Endothelial cell of umbilical vein (primary cell): ENCODE results near the gene ADM2. TPM values are rescaled to one million over a fixed set of nuclear protein-coding genes. Genes with fewer than 3 reads are reported as not detected.

Source experiments
- BruUV-seq: library from RNA; stranded (reverse); fragments of 400-500 nt; replicated peaks from 2 replicates; lab custom pipeline; 2021; lab: Mats Ljungman, UMichigan
- CTCF ChIA-PET: fragments of 300-600, 350-600 bp; sonication (Branson Sonifier 250); formaldehyde crosslinking; loops from one replicate; lab custom pipeline; 2021; ENCODE audit warnings: antibody characterized with exemption, inconsistent platforms; lab: Charles Lee
- POLR2A ChIA-PET: fragments of 300-600, 350-600 bp; sonication (Branson Sonifier 250); formaldehyde crosslinking; loops from one replicate; lab custom pipeline; 2021; ENCODE audit warnings: antibody characterized with exemption, inconsistent platforms; lab: Charles Lee
- DNase-seq: peaks from one replicate; pipeline ENCODE4 v3.0.0-alpha.2; 2011; ENCODE audit warnings: low read depth, low spot score
- FAIRE-seq: peaks from 2 replicates; lab custom pipeline; 2011; peaks lifted over from hg19 to GRCh38; lab: Jason Lieb, UNC
- H2AFZ ChIP-seq: 2 replicates; pipeline ENCODE4 v1.6.0; 2012; ENCODE audit warnings: low read depth, low read length, control low read depth, inconsistent platforms
- H3K27ac ChIP-seq: 2 replicates; pipeline ENCODE4 v1.5.1; 2011; ENCODE audit warnings: low read depth, mild to moderate bottlenecking, control low read depth, low read length, moderate library complexity; ENCODE audit not compliant: insufficient read depth
- H3K27me3 ChIP-seq, 2 experiments: 2 replicates each; pipeline versions ENCODE4 v1.6.0 to v1.6.1; 2011; ENCODE audit warnings: low read length in 2 of 2, mixed read lengths in 1 of 2; ENCODE audit not compliant: control insufficient read depth in 2 of 2, insufficient read depth in 2 of 2
- H3K36me3 ChIP-seq, 2 experiments: 2 replicates in 1 of 2; 3 replicates in 1 of 2; pipeline ENCODE4 v1.5.1; 2011; ENCODE audit warnings: low read length in 2 of 2, mild to moderate bottlenecking in 1 of 2, moderate library complexity in 1 of 2; ENCODE audit not compliant: control insufficient read depth in 2 of 2, insufficient read depth in 2 of 2; ENCODE audit errors: extremely low read depth in 1 of 2
- H3K4me1 ChIP-seq: 3 replicates; pipeline ENCODE4 v1.5.1; 2011; ENCODE audit warnings: mild to moderate bottlenecking, low read length; ENCODE audit not compliant: control insufficient read depth, insufficient read depth; ENCODE audit errors: extremely low read depth
- H3K4me2 ChIP-seq: 2 replicates; pipeline ENCODE4 v1.6.1; 2011; ENCODE audit warnings: low read length, control low read depth, mixed read lengths; ENCODE audit not compliant: insufficient read depth
- H3K4me3 ChIP-seq, 3 experiments: fragments of 200-600 bp in 1 of 3; sonication (generic), shearing (Covaris generic) in 1 of 3; replicated peaks in 1 of 3; 2 replicates each; pipeline ENCODE4 v1.5.1; 2011 to 2016; ENCODE audit warnings: control low read depth in 3 of 3, low read length in 3 of 3, mild to moderate bottlenecking in 2 of 3, inconsistent platforms in 1 of 3, low read depth in 1 of 3, moderate library complexity in 1 of 3; ENCODE audit not compliant: insufficient read depth in 1 of 3
- H3K79me2 ChIP-seq: 2 replicates; pipeline ENCODE4 v1.6.0; 2012; ENCODE audit warnings: low read length, inconsistent platforms; ENCODE audit not compliant: control insufficient read depth, insufficient read depth
- H3K9ac ChIP-seq: replicated peaks from 2 replicates; pipeline ENCODE3; 2011; ENCODE audit warnings: low read length, control low read depth; ENCODE audit not compliant: insufficient read depth; ENCODE audit errors: extremely low read depth
- H3K9me1 ChIP-seq: replicated peaks from 3 replicates; pipeline ENCODE4 v1.6.0; 2011; ENCODE audit warnings: mild to moderate bottlenecking, low read length; ENCODE audit not compliant: control insufficient read depth, insufficient read depth; ENCODE audit errors: extremely low read depth
- H3K9me3 ChIP-seq: replicated peaks from 2 replicates; pipeline ENCODE4 v1.5.1; 2012; ENCODE audit warnings: low read length, inconsistent platforms; ENCODE audit not compliant: control insufficient read depth, insufficient read depth
- H4K20me1 ChIP-seq: replicated peaks from 2 replicates; pipeline ENCODE3; 2011; ENCODE audit warnings: mild to moderate bottlenecking, low read length; ENCODE audit not compliant: control insufficient read depth, insufficient read depth; ENCODE audit errors: extremely low read depth
- CTCF ChIP-seq, 2 donors: IDR thresholded peaks; 1 replicate in 1 of 2; 2 replicates in 1 of 2; pipeline ENCODE4 v1.5.1; 2011; ENCODE audit warnings: low read length in 2 of 2, mild to moderate bottlenecking in 2 of 2, moderate library complexity in 2 of 2, control low read depth in 1 of 2, inconsistent platforms in 1 of 2, low read depth in 1 of 2; ENCODE audit not compliant: insufficient read depth in 1 of 2; ENCODE audit errors: extremely low read depth in 1 of 2
- EZH2 ChIP-seq: IDR thresholded peaks from 2 replicates; pipeline ENCODE4 v1.6.1; 2012; ENCODE audit warnings: borderline replicate concordance, low read depth, mild to moderate bottlenecking, moderate library complexity, low read length, inconsistent platforms; ENCODE audit not compliant: severe bottlenecking
- FOS ChIP-seq: IDR thresholded peaks from 2 replicates; pipeline ENCODE4 v1.6.1; 2011; ENCODE audit warnings: mild to moderate bottlenecking, low read length, moderate library complexity, borderline replicate concordance; ENCODE audit not compliant: insufficient read depth
- GATA2 ChIP-seq: IDR thresholded peaks from 2 replicates; pipeline ENCODE4 v1.7.0; 2011; ENCODE audit warnings: low read depth, mild to moderate bottlenecking, moderate library complexity, mixed read lengths, low read length; ENCODE audit not compliant: insufficient read length, insufficient read depth
- JUN ChIP-seq: IDR thresholded peaks from 2 replicates; pipeline ENCODE4 v1.6.1; 2011; ENCODE audit warnings: borderline replicate concordance, low read depth; ENCODE audit not compliant: insufficient read length, insufficient read depth
- MYC ChIP-seq: IDR thresholded peaks from one replicate; pipeline ENCODE4 v1.6.1; 2011; ENCODE audit warnings: mild to moderate bottlenecking, low read depth, low read length
- POLR2A ChIP-seq: IDR thresholded peaks from 2 replicates; pipeline ENCODE4 v1.6.1; 2012; ENCODE audit warnings: low read depth, mild to moderate bottlenecking, control low read depth, low read length
- POLR2AphosphoS5 ChIP-seq: IDR thresholded peaks from 2 replicates; pipeline ENCODE4 v1.6.1; 2012; ENCODE audit warnings: low read depth, mild to moderate bottlenecking, control low read depth, low read length, moderate library complexity; ENCODE audit not compliant: insufficient read depth
- dilution Hi-C: fragments of 300-500 bp; cut with MboI; formaldehyde crosslinking; loops from one replicate; pipeline ENCODE4 v1.15.0; 2019; ENCODE audit warnings: low sequenced_read_pairs; ENCODE audit not compliant: extremely low pct_ligation_motif_present
- intact Hi-C: fragments of 100-400 bp; cut with micrococcal nuclease; formaldehyde crosslinking; loops from one replicate; pipeline ENCODE4 v1.10.0; 2022
- polyA plus RNA-seq, 4 experiments: library from polyadenylated mRNA; depleted of rRNA in 3 of 4; stranded (reverse) in 3 of 4; unstranded in 1 of 4; fragments of >200 nt; gene quantifications; 2 replicates each; pipeline versions ENCODE4 v1.2.1 to v1.2.3, GENCODE V29; 2011 to 2012; ENCODE audit warnings: missing spikeins in 1 of 4
- total RNA-seq: library from RNA; stranded (reverse); gene quantifications from 2 replicates; pipeline ENCODE4 v1.2.3, GENCODE V29; 2021
- TF ChIP-seq, protein P1 (sequence below): IDR thresholded peaks from 2 replicates; pipeline ENCODE4 v1.6.1; 2011; ENCODE audit not compliant: insufficient read depth, insufficient read length

ADM2 gene
- total and polyA plus RNA-seq, 2 donors (not counting 3 experiments of a cell fraction or from before 2014, with no cell fraction given): 0.28 to 1.5 TPM

- Histone ChIP-seq H3K36me3 (peaks cover 0 to 66% of the 10 kb centered on the region in 2 experiments), H4K20me1 (no peaks in the 10 kb centered on the region), H3K9me3 (no peaks in the 10 kb centered on the region), H3K9ac (no peak overlapping the region), H3K9me1 (no peaks in the 10 kb centered on the region), H3K27me3 (no peaks in the 10 kb centered on the region), H3K4me2 (no peak overlapping the region), H3K79me2 (peaks cover 25% of the 10 kb centered on the region), H2AFZ (no peak overlapping the region), H3K4me3 (no peak overlapping the region), H3K27ac (no peak overlapping the region), H3K4me1 (peaks cover 6% of the 10 kb centered on the region)
- CTCF ChIA-PET: interaction anchor here (1.4 kb wide), 1 partner anchor 33 kb away, joined by 5 read pairs; no protein-coding TSS in a partner anchor
- no peak for TF ChIP-seq MYC
- no peak for TF ChIP-seq POLR2A
- TF ChIP-seq CTCF (IDR thresholded peaks at IDR 0.05; ENCODE audit: extremely low read depth in 1 of 2, insufficient read depth in 1 of 2, low read depth in 1 of 2, low read length in 2 of 2): no peak
- TF ChIP-seq GATA2: no peak
- TF ChIP-seq, protein P1, sequence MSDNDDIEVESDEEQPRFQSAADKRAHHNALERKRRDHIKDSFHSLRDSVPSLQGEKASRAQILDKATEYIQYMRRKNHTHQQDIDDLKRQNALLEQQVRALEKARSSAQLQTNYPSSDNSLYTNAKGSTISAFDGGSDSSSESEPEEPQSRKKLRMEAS: no peak
- TF ChIP-seq EZH2: no peak
- no peak for TF ChIP-seq FOS
- no peak for TF ChIP-seq JUN
- no peak for TF ChIP-seq POLR2AphosphoS5
- DNase-seq (no peak), FAIRE-seq (no peak)
- POLR2A ChIA-PET: no interaction called here
- dilution Hi-C loops: no loop called here
- no TSS peak for BruUV-seq
- intact Hi-C loops: no loop called here
Measured at GRCh38 chr22:50465066-50465930, 16.0 kb upstream of the ADM2 start.
